HCT116 (cell line): ENCODE data around the gene OR1N2. TPM values are rescaled to one million over a fixed set of nuclear protein-coding genes. Genes with fewer than 3 reads are reported as not detected.
A peak's percentile ranks its signal among the peaks of the same experiment; 100 is the strongest.
"Not testable (repeated sequence)": the region's sequence is repeated elsewhere in the genome, so short reads cannot be mapped to it uniquely, and the experiment has no call there.

Experiments
- ATAC-seq: fragments of 200-7000 bp; cut with Tn5 transposase; 2 replicates; pipeline ENCODE4 v1.9.1; 2020; ENCODE audit warnings: mild to moderate bottlenecking, moderate library complexity
- BruUV-seq: library from RNA; stranded (reverse); fragments of 400-500 nt; replicated peaks from 2 replicates; lab custom pipeline; 2021; lab: Mats Ljungman, UMichigan
- CTCF ChIA-PET: fragments of 300-600 bp; sonication (Branson Sonifier 250); formaldehyde crosslinking; loops from one replicate; lab custom pipeline; 2021; ENCODE audit warnings: antibody characterized with exemption; lab: Charles Lee
- POLR2A ChIA-PET: fragments of 300-600, 350-600 bp; sonication (Branson Sonifier 250); formaldehyde crosslinking; loops from one replicate; lab custom pipeline; 2021; ENCODE audit warnings: antibody characterized with exemption; lab: Charles Lee
- RAD21 ChIA-PET, 2 experiments: fragments of 300-600 bp; sonication (Branson Sonifier 250); formaldehyde crosslinking; loops; one replicate each; lab custom pipeline; 2023; ENCODE audit warnings: low total read pairs in 2 of 2; ENCODE audit not compliant: uncharacterized antibody in 2 of 2, unreplicated experiment in 2 of 2, low non-redundant PET in 1 of 2; lab: Charles Lee
- DNase-seq: peaks from one replicate; pipeline ENCODE4 v3.0.0-alpha.2; 2010; ENCODE audit warnings: low read depth, low spot score
- H2AFZ ChIP-seq: fragments of 200-600 bp; shearing (Covaris generic), sonication (generic); 2 replicates; pipeline ENCODE4 v1.6.1; 2017; ENCODE audit warnings: low read depth, mixed run types, mixed read lengths, antibody characterized with exemption, low read length; ENCODE audit not compliant: poor library complexity, severe bottlenecking
- H3K27ac ChIP-seq: 2 replicates; pipeline ENCODE4 v1.5.1; 2012; ENCODE audit warnings: low read depth, low read length
- H3K27me3 ChIP-seq: fragments of 200-600 bp; sonication (generic); 2 replicates; pipeline ENCODE4 v1.6.1; 2016; ENCODE audit warnings: mixed run types, low read length, mixed read lengths; ENCODE audit not compliant: insufficient read depth
- H3K36me3 ChIP-seq, 2 experiments: fragments of 200-500 bp in 1 of 2; fragments of 200-600 bp in 1 of 2; sonication (Bioruptor generic) in 1 of 2; sonication (generic) in 1 of 2; 2 replicates each; pipeline versions ENCODE4 v1.5.1 to v1.6.1; 2014 to 2016; ENCODE audit warnings: low read length in 2 of 2, inconsistent platforms in 1 of 2, mixed read lengths in 1 of 2, mixed run types in 1 of 2; ENCODE audit not compliant: insufficient read depth in 2 of 2, control insufficient read depth in 1 of 2
- H3K4me1 ChIP-seq, 2 experiments: fragments of 200-600 bp in 1 of 2; sonication (generic) in 1 of 2; 2 replicates each; pipeline versions ENCODE4 v1.5.1 to v1.6.1; 2012 to 2017; ENCODE audit warnings: low read length in 2 of 2, inconsistent platforms in 1 of 2, mild to moderate bottlenecking in 1 of 2, mixed read lengths in 1 of 2, mixed run types in 1 of 2, moderate library complexity in 1 of 2; ENCODE audit not compliant: insufficient read depth in 2 of 2, control insufficient read depth in 1 of 2
- H3K4me2 ChIP-seq: fragments of 200-600 bp; sonication (generic); 2 replicates; pipeline ENCODE4 v1.6.1; 2017; ENCODE audit warnings: mixed run types, low read length, mixed read lengths
- H3K4me3 ChIP-seq, 2 experiments: fragments of 200-600 bp in 1 of 2; sonication (generic) in 1 of 2; replicated peaks in 1 of 2; 2 replicates each; pipeline ENCODE4 v1.5.1; 2011 to 2016; ENCODE audit warnings: low read length in 2 of 2, control low read depth in 1 of 2, low read depth in 1 of 2, mild to moderate bottlenecking in 1 of 2, mixed read lengths in 1 of 2, mixed run types in 1 of 2
- H3K79me2 ChIP-seq: fragments of 200-600 bp; sonication (generic); 2 replicates; pipeline ENCODE4 v1.6.1; 2017; ENCODE audit warnings: mild to moderate bottlenecking, mixed run types, low read length, moderate library complexity, mixed read lengths; ENCODE audit not compliant: insufficient read depth
- H3K9ac ChIP-seq: fragments of 200-600 bp; sonication (generic); 2 replicates; pipeline ENCODE4 v1.6.1; 2016; ENCODE audit warnings: low read length, mixed read lengths
- H3K9me2 ChIP-seq: fragments of 200-600 bp; sonication (generic), shearing (Covaris generic); 2 replicates; pipeline ENCODE4 v1.6.1; 2017; ENCODE audit warnings: mixed run types, mild to moderate bottlenecking, moderate library complexity; ENCODE audit not compliant: insufficient read depth
- H3K9me3 ChIP-seq, 2 experiments: fragments of 200-500 bp in 1 of 2; fragments of 200-600 bp in 1 of 2; sonication (Bioruptor generic) in 1 of 2; sonication (generic) in 1 of 2; 2 replicates each; pipeline ENCODE4 v1.6.1; 2014 to 2017; ENCODE audit warnings: low read length in 2 of 2, mixed read lengths in 2 of 2, inconsistent platforms in 1 of 2, low read depth in 1 of 2, mild to moderate bottlenecking in 1 of 2, mixed run types in 1 of 2, moderate library complexity in 1 of 2; ENCODE audit not compliant: control insufficient read depth in 1 of 2, insufficient read depth in 1 of 2
- H4K20me1 ChIP-seq: fragments of 200-600 bp; sonication (generic), shearing (Covaris generic); 2 replicates; pipeline ENCODE4 v1.6.1; 2017; ENCODE audit warnings: mixed run types, mild to moderate bottlenecking, moderate library complexity; ENCODE audit not compliant: insufficient read depth
- FOSL1 ChIP-seq: IDR thresholded peaks from 2 replicates; pipeline ENCODE4 v1.6.1; 2012; ENCODE audit warnings: low read depth
- JUND ChIP-seq: IDR thresholded peaks from 2 replicates; pipeline ENCODE4 v1.6.1; 2012
- intact Hi-C: fragments of 100-400 bp; cut with micrococcal nuclease; formaldehyde crosslinking; loops from 2 replicates; pipeline ENCODE4 v1.10.0; 2022
- total RNA-seq: library from RNA; stranded (reverse); gene quantifications from one replicate; pipeline ENCODE4 v1.2.1, GENCODE V29; 2021; ENCODE audit not compliant: unreplicated experiment

Gene OR1N2
- total RNA-seq, 1 experiment from 2014 or later: not detected

GRCh38 chr9:122580360-122580759, 27.4 kb downstream of the OR1N2 start:
- Histone ChIP-seq H3K4me2 (peak overlapping the region; percentile 34), H2AFZ (peak overlapping the region; percentile 29), H3K36me3 (no peaks in the 10 kb centered on the region), H4K20me1 (no peaks in the 10 kb centered on the region), H3K27ac (no peak overlapping the region), H3K9ac (no peak overlapping the region), H3K9me3 (no peaks in the 10 kb centered on the region), H3K27me3 (no peaks in the 10 kb centered on the region)
- RAD21 ChIA-PET: no interaction called here
- BruUV-seq: no TSS peak
- peak; percentile 72 for ATAC-seq
- peak; percentile 4 for DNase-seq
- TF ChIP-seq JUND (peak; percentile 33; the same call in 1 of the 2 replicates), FOSL1 (no peak)
- TF ChIP-seq, all 23 proteins: peak for 1
- Histone ChIP-seq H3K9me2 (no peaks in the 10 kb centered on the region), H3K4me1 (peaks cover 0 to 9% of the 10 kb centered on the region in 2 experiments; a peak in 3 of 4 replicates), H3K79me2 (no peaks in the 10 kb centered on the region), H3K4me3 (no peak overlapping the region)
- ChIA-PET CTCF (no interaction called here), POLR2A (no interaction called here)
- intact Hi-C loops: no loop called here

DNA sequence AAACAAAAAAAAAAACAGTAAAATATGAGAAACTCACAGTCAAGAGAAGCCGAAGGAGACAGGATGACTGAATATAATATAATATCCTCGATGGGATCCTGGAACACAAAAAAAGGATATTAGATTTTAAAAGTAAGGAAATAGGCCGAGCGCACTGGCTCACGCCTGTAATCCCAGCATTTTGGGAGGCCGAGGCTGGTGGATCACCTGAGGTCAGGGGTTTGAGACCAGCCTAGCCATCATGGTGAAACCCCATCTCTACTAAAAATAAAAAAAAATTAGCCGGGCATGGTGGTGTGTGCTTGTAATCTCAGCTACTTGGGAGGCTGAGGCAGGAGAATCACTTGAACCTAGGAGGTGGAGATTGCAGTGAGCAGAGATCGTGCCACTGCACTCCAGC, 30.4 kb downstream of the OR1N2 start, which contains the start of gene OR1L8:
TSS of gene OR1L8 (minus strand) at position 101 of the 400 bp plus-strand sequence. CDS start 14,907 bp downstream, outside the sequence.
- H3K4me3 ChIP-seq, ATAC-seq: not testable (repeated sequence)
- RAD21 ChIA-PET: interaction anchor here in 1 of 2 experiments (0.7 kb wide), 1 partner anchor 183 kb away, joined by 3 read pairs; no protein-coding TSS in a partner anchor

More for the DNA sequence above, 30.4 kb downstream of the OR1N2 start, which contains the start of gene OR1L8:
- BruUV-seq, H3K4me1 ChIP-seq, H3K9me3 ChIP-seq, intact Hi-C loops, H3K9me2 ChIP-seq, H3K36me3 ChIP-seq, H3K79me2 ChIP-seq, DNase-seq, POLR2A ChIA-PET, H3K27me3 ChIP-seq, H3K27ac ChIP-seq, CTCF ChIA-PET, H2AFZ ChIP-seq, H4K20me1 ChIP-seq, H3K4me2 ChIP-seq, H3K9ac ChIP-seq: not testable (repeated sequence)

Other genes starting within 250 kb of the OR1N2 start
- 3.5 TPM for gene PTGS1, start 182.1 kb upstream of the OR1N2 start, total RNA-seq
- not detected for gene OR1J1, start 75.2 kb upstream of the OR1N2 start, total RNA-seq
- gene OR1J2, start 42.3 kb upstream of the OR1N2 start, total RNA-seq: not detected
- not detected for gene OR1J4, start 34.0 kb upstream of the OR1N2 start, total RNA-seq
- not detected for gene OR1N1, start 25.8 kb upstream of the OR1N2 start, total RNA-seq
- not detected for gene OR1L8, start 30.3 kb downstream of the OR1N2 start, total RNA-seq
- not detected for gene OR1Q1, start 61.6 kb downstream of the OR1N2 start, total RNA-seq
- gene OR1B1, start 104.5 kb downstream of the OR1N2 start, total RNA-seq: not detected
- not detected for gene OR1L1, start 108.6 kb downstream of the OR1N2 start, total RNA-seq
- not detected for gene OR1L3, start 122.0 kb downstream of the OR1N2 start, total RNA-seq
- not detected for gene OR1L4, start 170.9 kb downstream of the OR1N2 start, total RNA-seq
- not detected for gene OR1L6, start 189.2 kb downstream of the OR1N2 start, total RNA-seq
- gene OR5C1, start 235.8 kb downstream of the OR1N2 start, total RNA-seq: not detected
- not detected for gene OR1K1, start 247.0 kb downstream of the OR1N2 start, total RNA-seq